GM19372 (cell line): ENCODE measurements around the gene TBX4.
"Not testable (repeated sequence)": the region's sequence is repeated elsewhere in the genome, so short reads cannot be mapped to it uniquely, and the experiment has no call there.

Experiments used
- ATAC-seq: cut with Tn5 transposase; IDR thresholded peaks from one replicate; pipeline ENCODE4 v1.9.1; 2021; ENCODE audit warnings: mild to moderate bottlenecking, low read depth, moderate library complexity; ENCODE audit not compliant: unreplicated experiment

The TBX4 gene

DNA sequence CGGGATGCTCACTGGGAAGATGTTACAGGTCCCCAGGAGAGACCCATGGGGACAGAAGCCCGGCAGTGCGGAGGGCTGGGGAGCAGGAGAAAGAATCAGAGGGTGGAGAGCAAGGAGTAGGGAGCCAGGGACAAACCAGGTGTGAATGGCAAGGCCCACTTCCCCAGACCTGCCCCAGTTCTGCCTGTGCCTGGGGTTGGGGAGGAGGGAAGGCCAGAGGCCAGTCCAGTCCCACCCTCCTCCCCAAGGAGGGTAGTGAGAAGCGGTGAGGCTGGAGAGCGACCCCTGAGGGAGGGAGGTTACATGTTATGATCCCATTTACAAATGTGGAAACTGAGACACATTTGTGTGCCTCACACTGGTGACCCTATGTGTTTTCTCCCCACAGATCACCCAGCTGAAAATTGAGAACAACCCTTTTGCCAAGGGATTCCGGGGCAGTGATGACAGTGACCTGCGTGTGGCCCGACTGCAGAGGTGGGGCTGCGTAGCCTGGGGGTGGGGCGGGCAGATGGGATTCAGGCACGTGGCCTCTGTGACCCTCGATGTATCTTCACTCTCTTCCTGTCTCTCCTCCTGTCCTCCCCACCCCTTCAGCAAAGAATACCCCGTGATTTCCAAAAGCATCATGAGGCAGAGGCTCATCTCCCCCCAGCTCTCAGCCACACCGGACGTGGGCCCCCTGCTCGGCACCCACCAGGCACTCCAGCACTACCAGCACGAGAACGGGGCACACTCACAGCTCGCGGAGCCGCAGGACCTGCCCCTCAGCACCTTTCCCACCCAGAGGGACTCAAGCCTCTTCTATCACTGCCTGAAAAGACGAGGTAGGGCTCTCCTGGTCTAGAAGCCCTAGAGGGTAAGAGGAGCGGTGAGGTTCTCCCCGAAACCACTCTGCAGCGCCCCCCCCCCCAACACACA is 27.5 kb downstream of the TBX4 start:
- ATAC-seq = no peak

DNA sequence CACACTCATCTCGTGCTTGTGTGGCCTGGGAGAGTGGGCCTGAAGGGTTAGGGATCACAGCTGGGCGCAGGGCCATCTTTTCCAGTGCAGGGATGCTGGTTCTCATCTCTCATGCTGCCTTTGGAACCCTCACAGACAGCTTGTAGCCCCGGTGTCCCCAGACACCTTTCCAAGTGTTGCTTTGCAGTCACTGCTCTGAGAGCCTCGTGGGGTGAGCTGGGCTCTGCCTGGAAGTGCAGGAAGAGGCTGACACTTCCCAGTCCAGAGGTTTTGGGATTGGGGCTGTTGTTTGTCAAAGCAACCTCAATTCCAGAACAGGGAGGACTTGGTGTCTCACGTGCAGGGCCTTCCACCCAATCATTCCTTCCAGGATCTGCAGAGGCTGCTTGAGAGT is 28.2 kb downstream of the TBX4 start:
- ATAC-seq = no peak

DNA sequence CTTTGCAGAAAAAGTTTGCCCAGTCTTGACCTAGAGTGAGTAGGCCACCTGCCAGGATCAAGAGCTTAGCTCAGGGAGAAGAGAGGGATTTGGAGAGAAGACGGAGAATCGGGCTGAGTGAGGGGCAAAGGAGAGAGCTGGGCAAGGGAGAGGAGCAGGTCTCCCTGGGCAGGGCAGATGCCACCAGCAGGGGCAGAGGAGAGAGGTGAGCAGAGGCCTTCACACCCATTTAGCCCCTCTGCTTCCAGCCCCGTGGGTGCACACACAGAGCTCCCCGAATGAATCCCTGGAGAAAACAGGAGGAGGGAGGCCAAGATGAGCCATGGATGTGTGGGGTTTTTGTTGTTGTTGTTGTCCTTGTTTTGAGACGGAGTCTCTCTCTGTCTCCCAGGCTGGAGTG is 29.2 kb downstream of the TBX4 start:
- no peak for ATAC-seq

DNA sequence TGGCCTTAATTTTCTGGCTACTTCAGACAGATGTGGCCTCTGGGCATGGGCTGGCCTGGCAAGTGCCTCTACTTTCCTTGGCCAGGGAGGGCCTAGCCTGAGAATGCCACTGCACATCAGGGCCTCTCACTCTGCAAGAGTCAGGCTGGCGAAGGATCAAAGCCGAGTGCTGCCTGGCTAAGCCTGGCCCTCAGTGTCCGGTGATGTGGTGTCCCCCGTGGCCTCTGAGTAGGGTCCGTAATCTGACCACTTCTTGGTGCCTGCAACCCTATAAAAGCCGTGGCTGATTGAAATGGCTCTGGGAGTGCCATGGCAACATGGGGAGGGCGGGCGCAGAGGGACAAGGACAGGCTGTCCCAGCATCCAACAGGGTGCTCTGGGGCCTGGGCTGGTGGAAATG is 30.2 kb downstream of the TBX4 start:
- ATAC-seq = no peak

DNA sequence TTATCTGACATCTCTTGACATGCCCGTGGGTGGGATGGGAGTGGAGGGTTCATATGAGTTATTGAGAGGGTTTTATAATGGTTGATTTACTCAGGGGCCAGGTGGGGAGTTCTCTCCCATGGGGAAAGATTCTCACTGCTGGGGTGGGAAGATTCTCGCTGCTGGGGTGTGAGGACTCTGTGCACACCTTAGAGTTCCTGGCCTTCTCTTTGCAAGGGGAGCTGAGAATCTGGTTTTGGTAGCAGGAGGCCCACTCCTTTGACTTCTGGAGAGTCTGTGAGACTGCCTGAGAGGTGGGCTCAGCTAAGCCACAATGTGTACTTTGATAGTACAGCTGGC is 31.5 kb downstream of the TBX4 start:
- no peak for ATAC-seq

DNA sequence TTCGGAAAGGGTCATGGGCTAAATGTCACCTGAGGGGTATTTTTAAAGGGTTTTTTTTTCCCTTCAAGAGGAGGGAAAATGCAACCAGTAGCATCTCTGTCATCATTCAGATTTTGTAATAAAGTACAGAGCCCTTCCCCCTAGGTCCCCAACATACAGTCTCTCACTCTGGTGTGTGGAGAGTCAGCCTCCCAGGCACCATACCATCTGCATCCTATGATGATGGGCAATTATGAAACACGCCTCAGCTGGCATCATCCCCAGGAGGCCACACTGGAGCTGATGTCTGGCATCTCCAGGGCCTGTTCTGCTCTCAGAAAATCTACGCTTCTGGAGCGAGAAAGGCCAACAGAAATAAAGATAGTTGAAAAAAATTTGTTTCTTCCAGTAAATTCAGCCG is 32.0 kb downstream of the TBX4 start:
- ATAC-seq = no peak

DNA sequence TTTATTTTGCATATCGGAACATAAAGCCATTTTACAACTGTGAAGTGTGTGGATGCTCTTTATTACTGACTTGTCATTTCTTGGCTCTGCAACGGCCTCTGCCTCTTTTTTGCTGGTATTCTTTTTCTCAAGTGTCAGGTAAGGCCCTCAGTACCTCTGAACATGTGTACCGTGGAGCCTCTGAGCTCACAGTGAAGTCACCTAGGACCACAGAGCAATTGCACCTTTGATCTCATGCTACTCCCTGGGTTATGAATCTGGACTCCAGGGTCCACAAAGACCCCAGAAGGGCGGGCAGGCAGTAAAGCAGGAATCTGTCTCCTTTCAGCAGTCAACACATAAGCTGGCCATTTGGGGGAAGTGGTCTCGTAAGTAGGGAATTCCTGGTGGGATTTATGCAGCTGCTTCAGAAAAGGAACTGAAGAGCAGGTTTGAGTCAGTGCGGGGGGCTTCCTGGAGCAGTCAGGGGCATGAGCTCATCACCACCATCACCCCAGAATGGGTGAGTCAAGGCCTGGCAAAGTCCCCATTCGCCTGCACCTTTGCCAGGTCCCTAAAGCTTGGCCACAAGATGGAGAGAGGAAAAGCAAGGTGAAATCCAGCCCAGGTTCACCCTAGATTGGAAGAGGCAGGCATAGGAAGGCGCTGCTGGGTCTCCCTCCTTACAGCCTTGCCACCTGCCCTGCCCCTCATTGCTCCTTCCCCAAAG is 33.0 kb downstream of the TBX4 start:
- ATAC-seq = no peak

DNA sequence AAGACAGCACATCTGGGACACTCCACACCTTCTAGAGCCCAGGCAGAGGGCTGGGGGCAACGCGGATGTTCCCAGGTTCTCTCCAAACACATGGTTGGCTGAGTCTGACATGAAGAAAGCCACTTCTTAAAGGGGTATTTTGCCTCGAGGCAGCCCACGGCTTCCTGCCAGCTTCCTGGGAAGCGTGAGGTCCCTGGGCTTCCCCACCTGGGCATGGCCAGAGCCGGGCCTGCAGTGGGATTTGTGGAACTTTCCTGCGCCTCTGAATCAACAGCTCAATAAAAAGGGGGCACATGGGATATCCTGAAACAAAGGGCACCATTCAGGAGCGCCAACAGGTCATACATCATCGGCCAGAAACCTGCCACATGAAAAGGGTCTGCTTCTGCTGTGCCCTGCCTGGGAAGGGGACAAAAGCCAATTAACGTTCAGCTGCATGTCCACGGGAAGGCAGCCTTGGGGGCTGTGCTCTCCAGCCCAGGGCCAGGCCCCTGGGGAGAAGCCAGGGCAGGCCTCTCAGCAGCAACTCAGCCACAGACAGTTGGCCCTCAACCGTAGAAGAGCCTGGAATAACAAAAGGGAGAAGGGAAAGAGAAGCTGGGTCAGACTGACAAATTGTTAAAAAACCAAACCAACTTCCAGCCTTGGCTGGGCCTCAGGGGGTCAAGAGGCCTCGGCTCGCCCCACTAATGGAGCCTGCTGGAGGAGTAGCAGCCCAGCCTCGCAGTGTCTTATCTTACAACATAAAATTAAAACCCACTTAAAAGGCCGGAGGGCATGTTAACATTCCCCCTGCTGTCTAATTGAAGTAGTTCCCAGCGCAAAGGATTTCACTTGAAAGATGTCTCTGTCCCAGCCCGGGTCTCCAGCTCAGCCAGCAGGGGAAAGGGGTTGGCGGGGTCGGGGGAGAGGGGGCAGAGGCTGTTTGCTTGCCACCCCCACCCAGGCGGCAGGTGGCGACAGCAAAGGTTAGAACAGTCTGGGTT is 34.2 kb downstream of the TBX4 start:
- no peak for ATAC-seq

DNA sequence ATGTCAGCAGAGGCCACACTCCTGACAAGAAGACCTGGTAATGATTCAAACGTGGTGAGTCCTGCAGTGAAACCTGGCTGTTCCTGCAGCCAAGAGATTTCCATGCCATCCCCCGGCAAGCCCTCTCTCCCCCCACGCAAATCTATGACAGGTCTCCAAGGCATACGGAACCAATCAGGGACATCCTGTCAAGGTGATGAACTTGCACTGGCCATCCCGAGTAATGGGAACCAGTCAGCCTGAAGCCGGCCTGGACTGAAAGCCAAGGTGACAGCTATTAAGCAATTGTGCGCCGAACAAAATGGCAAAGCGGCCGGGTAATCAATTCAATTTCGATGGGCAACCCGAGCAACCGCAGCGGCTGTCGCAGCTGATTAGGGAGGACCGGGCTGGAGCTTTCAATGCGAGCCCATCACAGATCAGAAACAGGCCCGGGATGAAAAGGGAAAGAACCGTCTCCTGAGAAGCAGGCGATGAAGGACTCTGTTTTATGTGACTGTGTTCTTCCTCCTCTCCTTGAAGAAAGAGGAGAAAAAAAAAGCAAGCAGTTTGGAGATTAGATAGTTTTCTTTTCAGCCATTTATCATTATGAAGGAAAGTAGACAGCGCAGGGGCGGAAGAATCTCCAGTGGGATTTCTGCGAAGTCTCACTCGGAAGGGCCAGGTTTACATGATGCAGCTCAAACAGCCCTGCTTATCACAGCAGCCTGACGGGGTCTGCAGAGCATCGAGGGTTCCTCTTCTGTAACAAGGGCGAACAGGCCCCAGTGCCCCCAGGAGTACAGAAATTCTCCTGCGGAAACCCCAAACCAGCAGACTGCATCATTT is 35.2 kb downstream of the TBX4 start:
- ATAC-seq = no peak

DNA sequence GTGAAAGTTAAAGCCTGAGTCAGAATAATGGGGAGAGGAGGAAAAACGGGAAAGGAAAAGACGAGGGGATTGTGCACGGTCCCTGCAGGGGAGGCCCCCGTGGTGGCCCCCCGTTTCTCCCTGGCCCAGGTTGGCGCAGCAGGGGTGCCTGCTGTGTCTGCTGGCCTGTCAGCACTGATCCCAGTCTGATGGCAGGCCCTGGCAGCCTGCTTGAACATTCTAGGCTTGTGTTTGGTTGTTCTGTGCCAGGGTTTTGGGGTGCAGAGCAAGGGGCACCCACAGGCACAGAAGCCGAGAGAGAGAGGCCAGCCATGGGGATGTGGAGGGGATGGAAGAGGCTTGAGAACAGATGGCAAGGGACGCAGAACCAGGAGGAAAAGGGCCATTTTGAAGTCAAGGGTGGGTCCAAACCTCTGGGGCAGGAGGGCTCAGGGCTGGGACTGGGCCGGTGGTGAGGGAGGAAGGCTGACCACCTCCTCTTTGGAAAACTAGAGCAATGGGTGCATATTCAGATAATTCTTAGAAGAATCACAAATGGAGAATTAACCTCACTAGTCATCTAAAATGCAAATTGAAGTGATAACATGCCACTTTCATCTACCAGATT is 35.9 kb downstream of the TBX4 start:
- ATAC-seq = no peak

DNA sequence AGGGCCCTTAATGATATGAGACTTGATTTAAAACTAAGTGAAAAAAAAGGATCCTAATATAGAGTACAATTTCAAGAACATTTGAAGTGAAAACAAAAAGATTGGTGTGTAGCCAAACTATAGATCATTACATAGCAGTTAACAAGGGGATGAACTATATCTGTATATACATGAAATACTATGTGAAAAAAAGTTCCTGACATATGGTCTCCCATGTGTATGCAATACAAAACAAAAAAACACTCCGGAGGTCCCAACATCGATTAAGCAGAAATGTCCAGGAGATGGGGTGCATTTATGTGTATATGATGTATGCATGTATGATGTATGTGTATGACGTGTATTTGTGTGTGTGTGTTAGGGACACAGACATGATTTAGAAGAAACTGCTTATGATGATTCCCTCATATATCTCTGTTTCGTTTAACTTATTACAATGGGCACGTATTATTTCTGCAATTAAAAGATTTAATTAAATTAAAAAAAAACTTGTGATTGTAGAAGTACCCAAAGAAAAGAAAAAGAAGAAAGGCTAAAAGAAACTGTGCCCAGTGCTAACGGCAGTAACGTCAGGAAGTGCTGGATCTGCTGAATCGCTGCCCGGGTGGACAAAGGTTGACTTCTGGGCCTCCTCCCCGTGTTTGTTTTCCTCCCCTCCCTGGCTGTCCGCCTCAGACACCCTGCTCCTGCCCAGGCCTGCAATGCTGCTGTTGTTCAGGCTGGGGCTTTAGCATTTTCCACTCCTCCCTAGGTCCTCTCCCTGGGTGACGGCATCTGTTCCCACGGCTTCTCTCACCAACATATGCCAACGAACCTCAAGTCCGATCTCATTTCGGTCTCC is 36.9 kb downstream of the TBX4 start:
- ATAC-seq = no peak

DNA sequence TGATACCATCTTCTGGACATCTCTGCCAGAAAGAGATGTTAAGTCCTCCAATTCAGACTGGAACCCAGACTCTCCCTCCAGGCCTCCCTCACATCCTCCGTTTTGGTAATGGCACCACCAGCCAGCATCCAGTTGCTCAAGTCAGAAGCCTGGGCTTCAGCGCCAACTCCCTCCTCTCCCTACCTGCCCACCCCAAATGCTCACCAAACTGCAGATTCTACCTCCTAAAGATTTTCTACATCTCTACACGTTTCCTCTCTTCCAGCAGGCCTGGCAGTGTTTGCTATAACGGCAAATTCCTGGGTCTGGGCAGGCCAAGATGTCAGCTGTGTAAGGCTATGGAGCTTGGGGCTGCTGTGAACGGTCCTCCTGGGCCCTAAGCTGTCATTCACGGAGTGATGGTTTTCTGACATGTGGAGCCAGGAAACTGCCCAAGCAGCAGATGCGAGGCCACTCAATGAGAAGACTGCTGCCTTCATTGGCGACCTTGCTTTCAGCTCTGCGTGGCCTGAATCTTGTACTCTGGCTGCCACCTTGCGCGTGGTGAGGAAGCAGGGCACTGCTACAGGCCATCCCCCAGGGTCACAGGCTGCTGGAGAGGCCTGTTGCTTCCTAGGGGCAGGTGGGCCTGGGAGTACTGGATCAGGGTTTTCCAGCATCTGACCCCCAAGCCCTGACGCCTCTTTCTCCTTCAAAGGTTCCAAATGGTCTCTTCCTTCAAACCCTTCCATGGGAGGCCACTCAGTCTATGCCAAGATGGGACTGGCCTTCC is 37.7 kb downstream of the TBX4 start:
- no peak for ATAC-seq

DNA sequence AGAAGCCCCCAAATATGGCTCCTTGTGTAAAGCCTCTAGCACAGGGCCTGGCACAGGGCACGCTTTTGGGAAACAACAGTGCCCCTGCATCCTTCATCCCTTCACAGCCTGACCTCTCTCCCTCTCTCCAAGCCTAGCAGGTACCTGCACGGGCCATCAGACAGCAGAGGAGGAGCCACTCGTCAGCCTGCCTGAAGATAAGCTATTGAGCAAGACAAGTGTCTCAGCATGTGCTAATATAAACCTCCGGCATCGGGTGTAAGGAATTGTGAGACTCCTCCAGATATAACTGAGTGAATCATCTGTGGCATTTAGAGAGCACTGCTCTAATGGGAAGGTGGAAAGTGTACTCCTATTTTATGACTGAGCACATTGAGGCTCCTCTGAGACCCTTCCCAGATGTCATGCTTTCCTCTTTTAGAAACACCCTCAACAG is 38.3 kb downstream of the TBX4 start:
- ATAC-seq = no peak

DNA sequence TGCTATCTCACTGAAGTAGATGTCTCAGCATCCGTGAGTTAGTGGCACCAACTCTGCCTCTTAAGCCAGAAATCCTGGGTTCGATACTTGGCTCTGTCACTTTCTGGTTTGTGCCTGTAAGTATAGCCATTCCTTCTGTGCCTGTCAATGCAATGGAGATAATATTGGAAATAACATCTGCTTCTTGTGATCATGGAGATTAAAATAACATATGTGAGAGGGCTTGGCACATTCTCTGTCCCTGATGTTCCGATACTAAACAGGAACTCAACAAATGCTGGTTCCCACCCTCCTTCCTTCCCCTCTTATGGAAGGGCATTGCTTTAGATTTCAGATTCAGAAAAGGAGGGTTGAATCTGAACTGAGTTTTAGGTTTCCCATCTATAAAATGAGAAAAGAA is 39.8 kb downstream of the TBX4 start:
- ATAC-seq = no peak

DNA sequence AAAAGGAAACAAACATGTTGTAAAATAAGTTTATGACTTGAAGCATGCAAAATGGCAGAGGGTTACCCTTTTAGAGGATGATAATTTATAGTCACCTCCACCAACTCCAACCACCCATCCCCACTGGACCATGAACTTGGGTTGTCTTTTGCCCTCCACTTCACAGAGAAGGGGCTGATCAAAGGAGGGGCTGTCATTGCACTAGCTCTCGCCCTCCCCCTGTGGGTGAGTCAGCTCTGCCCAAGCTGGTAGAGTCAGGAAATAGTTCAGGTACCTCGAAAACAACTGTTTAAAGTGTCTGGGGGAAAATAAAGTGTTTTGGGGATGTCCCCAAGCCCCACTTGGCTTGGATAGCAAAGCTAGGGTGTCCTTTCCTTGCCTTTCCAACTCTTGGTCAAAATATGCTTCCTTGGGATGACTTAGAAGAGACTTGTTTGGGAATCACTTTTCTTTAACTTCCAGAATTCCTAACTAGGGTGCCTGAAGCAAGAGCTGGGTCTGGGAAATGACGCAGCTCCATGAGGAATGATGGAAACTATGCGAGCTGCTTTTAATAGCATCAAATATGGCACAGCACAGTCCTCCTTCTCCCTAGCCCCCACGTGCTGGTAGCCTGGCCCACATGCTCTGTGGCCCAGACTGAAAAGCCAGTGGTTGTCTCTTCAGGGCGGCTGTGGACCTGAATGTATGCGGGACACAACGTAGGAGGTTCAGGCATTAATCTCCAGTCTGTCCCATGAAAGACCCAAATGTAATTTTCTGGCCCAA is 40.7 kb downstream of the TBX4 start:
- ATAC-seq = no peak

DNA sequence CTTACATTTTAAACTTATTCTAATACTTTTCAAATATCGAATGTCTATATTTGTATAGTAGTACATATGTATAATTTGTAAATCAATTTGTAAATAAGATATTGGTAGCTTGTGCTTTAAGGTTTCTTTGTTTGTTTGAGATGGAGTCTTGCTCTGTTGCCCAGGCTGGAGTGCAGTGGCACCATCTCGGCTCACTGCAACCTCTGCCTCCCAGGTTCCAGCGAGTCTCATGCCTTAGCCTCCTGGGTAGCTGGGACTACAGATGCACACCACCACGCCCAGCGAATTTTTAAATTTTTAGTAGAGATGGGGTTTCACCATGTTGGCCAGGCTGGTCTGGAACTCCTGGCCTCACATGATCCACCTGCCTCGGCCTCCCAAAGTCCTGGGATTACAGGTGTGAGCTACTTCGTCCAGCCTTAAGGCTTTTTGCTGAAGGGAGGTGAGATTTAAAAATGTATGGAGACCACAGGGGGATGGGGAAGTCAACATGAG is 41.7 kb downstream of the TBX4 start:
- not testable (repeated sequence) for ATAC-seq
